IMR-90 (cell line): ENCODE measurements around the gene HORMAD2.

Experiments used
- CTCF ChIP-seq: conservative IDR thresholded peaks from 2 replicates; pipeline ENCODE4 v1.5.1; 2012; ENCODE audit warnings: mild to moderate bottlenecking, low read depth, low read length, improper control_type of control experiment
- RFX5 ChIP-seq: IDR thresholded peaks from 2 replicates; pipeline ENCODE4 v1.8.0; 2012; ENCODE audit warnings: low read depth, mild to moderate bottlenecking, low read length, moderate library complexity

- no peak for TF ChIP-seq CTCF
- TF ChIP-seq RFX5: no peak
Observed at GRCh38 chr22:30062259-30062658, 18.0 kb upstream of the HORMAD2 start.
